WTC11 (cell line): Measurements from ENCODE around the gene PRR5. TPM values are rescaled to one million over a fixed set of nuclear protein-coding genes. Genes with fewer than 3 reads are reported as not detected.

Experiments used
- ATAC-seq: fragments of 200-7000 bp; cut with Tn5 transposase; 2 replicates; pipeline ENCODE4 v1.10.0; 2021; ENCODE audit warnings: mild to moderate bottlenecking, moderate library complexity
- CTCF ChIA-PET: fragments of 300-600 bp; sonication (Branson Sonifier 250); formaldehyde crosslinking; loops from one replicate; lab custom pipeline; 2021; ENCODE audit warnings: antibody characterized with exemption; lab: Charles Lee
- POLR2A ChIA-PET: fragments of 350-600 bp; sonication (Branson Sonifier 250); formaldehyde crosslinking; loops from one replicate; lab custom pipeline; 2021; ENCODE audit warnings: antibody characterized with exemption; lab: Charles Lee
- DNase-seq: peaks from one replicate; pipeline ENCODE4 v3.0.0; 2021; ENCODE audit warnings: low spot score
- H3K27ac Mint-ChIP-seq: 2 replicates; pipeline ENCODE4 v1.8.0; 2021; ENCODE audit warnings: mixed read lengths
- H3K27me3 Mint-ChIP-seq: 2 replicates; pipeline ENCODE4 v1.8.0; 2021; ENCODE audit warnings: low read depth, mild to moderate bottlenecking, moderate library complexity, mixed read lengths
- H3K36me3 Mint-ChIP-seq: 2 replicates; pipeline ENCODE4 v1.8.0; 2021; ENCODE audit warnings: mixed read lengths
- H3K4me1 Mint-ChIP-seq: 2 replicates; pipeline ENCODE4 v1.8.0; 2022; ENCODE audit warnings: mixed read lengths
- H3K4me3 Mint-ChIP-seq: 2 replicates; pipeline ENCODE4 v1.8.0; 2021; ENCODE audit warnings: mild to moderate bottlenecking, moderate library complexity, mixed read lengths
- H3K9me3 Mint-ChIP-seq: 2 replicates; pipeline ENCODE4 v1.8.0; 2021; ENCODE audit warnings: mixed read lengths
- ATF1 ChIP-seq: sonication (generic); formaldehyde crosslinking; IDR thresholded peaks from 2 replicates; pipeline ENCODE4 v1.8.1; 2023; ENCODE audit warnings: mild to moderate bottlenecking, moderate library complexity, missing genetic modification reagents
- CBFB ChIP-seq: sonication (generic); formaldehyde crosslinking; IDR thresholded peaks from 2 replicates; pipeline ENCODE4 v1.8.1; 2022; ENCODE audit warnings: mild to moderate bottlenecking, low read depth, missing genetic modification reagents
- ELF4 ChIP-seq: sonication (generic); formaldehyde crosslinking; IDR thresholded peaks from 2 replicates; pipeline ENCODE4 v1.8.1; 2022; ENCODE audit warnings: low read depth, mild to moderate bottlenecking, moderate library complexity, missing genetic modification reagents
- EMX1 ChIP-seq: fragments of 250-450 bp; sonication (Bioruptor Pico); IDR thresholded peaks from 2 replicates; pipeline ENCODE4 v1.8.0; 2021; ENCODE audit warnings: mild to moderate bottlenecking
- ESRRA ChIP-seq: sonication (generic); formaldehyde crosslinking; IDR thresholded peaks from 2 replicates; pipeline ENCODE4 v1.8.1; 2022; ENCODE audit warnings: mild to moderate bottlenecking, missing genetic modification reagents, borderline replicate concordance
- FOXK1 ChIP-seq: sonication (generic); formaldehyde crosslinking; IDR thresholded peaks from 2 replicates; pipeline ENCODE4 v1.8.0; 2022; ENCODE audit warnings: mild to moderate bottlenecking, moderate library complexity, missing genetic modification reagents
- MXD4 ChIP-seq: fragments of 250-450 bp; sonication (Bioruptor Pico); IDR thresholded peaks from 2 replicates; pipeline ENCODE4 v1.8.0; 2021; ENCODE audit warnings: mild to moderate bottlenecking, moderate library complexity, borderline replicate concordance
- MYBL2 ChIP-seq: sonication (generic); formaldehyde crosslinking; IDR thresholded peaks from 2 replicates; pipeline ENCODE4 v1.8.1; 2023; ENCODE audit warnings: mild to moderate bottlenecking, moderate library complexity, missing genetic modification reagents
- NR1H2 ChIP-seq: sonication (generic); formaldehyde crosslinking; IDR thresholded peaks from 2 replicates; pipeline ENCODE4 v1.9.0; 2021; ENCODE audit warnings: mild to moderate bottlenecking, moderate library complexity, missing genetic modification reagents
- ZNF396 ChIP-seq: fragments of 250-450 bp; sonication (Bioruptor Pico); IDR thresholded peaks from 2 replicates; pipeline ENCODE4 v1.8.0; 2021; ENCODE audit warnings: mild to moderate bottlenecking, moderate library complexity, borderline replicate concordance
- ZNF416 ChIP-seq: fragments of 250-450 bp; sonication (Bioruptor Pico); IDR thresholded peaks from 2 replicates; pipeline ENCODE4 v1.9.0; 2021; ENCODE audit warnings: mild to moderate bottlenecking, inconsistent platforms
- total RNA-seq: library from RNA; stranded (reverse); gene quantifications from 3 replicates; pipeline ENCODE4 v1.2.3, GENCODE V29; 2021
- TF ChIP-seq, protein P1 (sequence below): sonication (generic); formaldehyde crosslinking; conservative IDR thresholded peaks from 2 replicates; pipeline ENCODE4 v1.8.1; 2023; ENCODE audit warnings: mild to moderate bottlenecking, low read depth, missing genetic modification reagents, moderate library complexity
- TF ChIP-seq, protein P2 (sequence below): sonication (generic); formaldehyde crosslinking; IDR thresholded peaks from 2 replicates; pipeline ENCODE4 v1.8.0; 2023; ENCODE audit warnings: mild to moderate bottlenecking, missing genetic modification reagents
- TF ChIP-seq, protein P3 (sequence below): sonication (generic); formaldehyde crosslinking; conservative IDR thresholded peaks from 2 replicates; pipeline ENCODE4 v1.8.1; 2022; ENCODE audit warnings: mild to moderate bottlenecking, missing genetic modification reagents
- TF ChIP-seq, protein P4 (sequence below): sonication (generic); formaldehyde crosslinking; IDR thresholded peaks from 2 replicates; pipeline ENCODE4 v1.8.1; 2022; ENCODE audit warnings: mild to moderate bottlenecking, missing genetic modification reagents, moderate library complexity, borderline replicate concordance
- TF ChIP-seq, protein P5 (sequence below): sonication (generic); formaldehyde crosslinking; IDR thresholded peaks from 2 replicates; pipeline ENCODE4 v1.8.1; 2023; ENCODE audit warnings: mild to moderate bottlenecking, moderate library complexity, missing genetic modification reagents
- TF ChIP-seq, protein P6 (sequence below): fragments of 250-450 bp; sonication (Bioruptor Pico); IDR thresholded peaks from 2 replicates; pipeline ENCODE4 v1.9.0; 2021; ENCODE audit warnings: mild to moderate bottlenecking, borderline replicate concordance

PRR5 gene
- total RNA-seq, 1 experiment from 2014 or later: 15.6 TPM

DNA sequence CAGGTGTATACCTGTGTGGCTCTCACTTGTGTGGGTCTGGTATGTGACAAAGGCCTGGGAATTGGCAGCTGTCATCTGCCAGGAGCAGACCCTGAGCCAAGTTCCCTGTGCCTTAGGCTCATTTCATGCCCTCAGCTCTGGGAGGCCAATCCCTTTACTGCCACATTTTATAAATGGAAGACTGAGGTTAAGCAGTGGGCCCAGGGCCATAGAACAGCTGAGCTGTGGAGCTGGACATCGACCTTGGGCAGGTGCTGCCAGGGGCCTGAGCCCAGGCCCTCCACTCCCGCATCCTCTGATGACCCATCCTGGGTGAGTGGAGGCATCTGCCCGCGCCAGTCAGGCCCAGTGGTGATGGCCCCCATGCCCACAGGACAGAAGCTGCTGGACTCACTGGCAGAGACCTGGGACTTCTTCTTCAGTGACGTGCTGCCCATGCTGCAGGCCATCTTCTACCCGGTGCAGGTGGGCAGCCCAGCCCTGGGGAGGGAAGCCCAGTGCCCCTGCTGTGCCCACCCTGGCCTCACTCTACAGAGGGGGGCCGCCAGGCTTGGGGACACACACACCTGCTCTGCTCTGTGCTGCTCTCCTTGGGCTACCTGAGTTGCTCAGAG is 29.5 kb downstream of the PRR5 start:
- no peak overlapping the region for H3K4me3 Mint-ChIP-seq
- ATAC-seq (no peak), DNase-seq (no peak)
- no peaks in the 10 kb centered on the region; the same call in 1 of the 2 replicates for H3K9me3 Mint-ChIP-seq
- no peaks in the 10 kb centered on the region for H3K27me3 Mint-ChIP-seq
- POLR2A ChIA-PET: no interaction called here
- no peaks in the 10 kb centered on the region; the same call in 1 of the 2 replicates for H3K36me3 Mint-ChIP-seq
- no peak overlapping the region for H3K27ac Mint-ChIP-seq
- H3K4me1 Mint-ChIP-seq: peaks cover 3% of the 10 kb centered on the region; the same call in 1 of the 2 replicates
- TF ChIP-seq ELF4 (CRISPR knock-in tag): no peak
- no peak for TF ChIP-seq MYBL2 (CRISPR knock-in tag)
- TF ChIP-seq, protein P1, sequence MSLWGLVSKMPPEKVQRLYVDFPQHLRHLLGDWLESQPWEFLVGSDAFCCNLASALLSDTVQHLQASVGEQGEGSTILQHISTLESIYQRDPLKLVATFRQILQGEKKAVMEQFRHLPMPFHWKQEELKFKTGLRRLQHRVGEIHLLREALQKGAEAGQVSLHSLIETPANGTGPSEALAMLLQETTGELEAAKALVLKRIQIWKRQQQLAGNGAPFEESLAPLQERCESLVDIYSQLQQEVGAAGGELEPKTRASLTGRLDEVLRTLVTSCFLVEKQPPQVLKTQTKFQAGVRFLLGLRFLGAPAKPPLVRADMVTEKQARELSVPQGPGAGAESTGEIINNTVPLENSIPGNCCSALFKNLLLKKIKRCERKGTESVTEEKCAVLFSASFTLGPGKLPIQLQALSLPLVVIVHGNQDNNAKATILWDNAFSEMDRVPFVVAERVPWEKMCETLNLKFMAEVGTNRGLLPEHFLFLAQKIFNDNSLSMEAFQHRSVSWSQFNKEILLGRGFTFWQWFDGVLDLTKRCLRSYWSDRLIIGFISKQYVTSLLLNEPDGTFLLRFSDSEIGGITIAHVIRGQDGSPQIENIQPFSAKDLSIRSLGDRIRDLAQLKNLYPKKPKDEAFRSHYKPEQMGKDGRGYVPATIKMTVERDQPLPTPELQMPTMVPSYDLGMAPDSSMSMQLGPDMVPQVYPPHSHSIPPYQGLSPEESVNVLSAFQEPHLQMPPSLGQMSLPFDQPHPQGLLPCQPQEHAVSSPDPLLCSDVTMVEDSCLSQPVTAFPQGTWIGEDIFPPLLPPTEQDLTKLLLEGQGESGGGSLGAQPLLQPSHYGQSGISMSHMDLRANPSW (CRISPR knock-in tag): no peak
- TF ChIP-seq, protein P2, sequence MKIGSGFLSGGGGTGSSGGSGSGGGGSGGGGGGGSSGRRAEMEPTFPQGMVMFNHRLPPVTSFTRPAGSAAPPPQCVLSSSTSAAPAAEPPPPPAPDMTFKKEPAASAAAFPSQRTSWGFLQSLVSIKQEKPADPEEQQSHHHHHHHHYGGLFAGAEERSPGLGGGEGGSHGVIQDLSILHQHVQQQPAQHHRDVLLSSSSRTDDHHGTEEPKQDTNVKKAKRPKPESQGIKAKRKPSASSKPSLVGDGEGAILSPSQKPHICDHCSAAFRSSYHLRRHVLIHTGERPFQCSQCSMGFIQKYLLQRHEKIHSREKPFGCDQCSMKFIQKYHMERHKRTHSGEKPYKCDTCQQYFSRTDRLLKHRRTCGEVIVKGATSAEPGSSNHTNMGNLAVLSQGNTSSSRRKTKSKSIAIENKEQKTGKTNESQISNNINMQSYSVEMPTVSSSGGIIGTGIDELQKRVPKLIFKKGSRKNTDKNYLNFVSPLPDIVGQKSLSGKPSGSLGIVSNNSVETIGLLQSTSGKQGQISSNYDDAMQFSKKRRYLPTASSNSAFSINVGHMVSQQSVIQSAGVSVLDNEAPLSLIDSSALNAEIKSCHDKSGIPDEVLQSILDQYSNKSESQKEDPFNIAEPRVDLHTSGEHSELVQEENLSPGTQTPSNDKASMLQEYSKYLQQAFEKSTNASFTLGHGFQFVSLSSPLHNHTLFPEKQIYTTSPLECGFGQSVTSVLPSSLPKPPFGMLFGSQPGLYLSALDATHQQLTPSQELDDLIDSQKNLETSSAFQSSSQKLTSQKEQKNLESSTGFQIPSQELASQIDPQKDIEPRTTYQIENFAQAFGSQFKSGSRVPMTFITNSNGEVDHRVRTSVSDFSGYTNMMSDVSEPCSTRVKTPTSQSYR (CRISPR knock-in tag): no peak
- TF ChIP-seq ATF1: no peak
- TF ChIP-seq CBFB: no peak
- no peak for TF ChIP-seq ZNF396 (CRISPR knock-in tag)
- TF ChIP-seq MXD4 (CRISPR knock-in tag): no peak
- no peak for TF ChIP-seq EMX1 (CRISPR knock-in tag)
- TF ChIP-seq, all 79 proteins: peak for 0
- CTCF ChIA-PET: interaction anchor here (0.5 to 5.5 kb wide), 2 partner anchors 47 to 378 kb away, joined by 4 to 20 read pairs; no protein-coding TSS in a partner anchor

DNA sequence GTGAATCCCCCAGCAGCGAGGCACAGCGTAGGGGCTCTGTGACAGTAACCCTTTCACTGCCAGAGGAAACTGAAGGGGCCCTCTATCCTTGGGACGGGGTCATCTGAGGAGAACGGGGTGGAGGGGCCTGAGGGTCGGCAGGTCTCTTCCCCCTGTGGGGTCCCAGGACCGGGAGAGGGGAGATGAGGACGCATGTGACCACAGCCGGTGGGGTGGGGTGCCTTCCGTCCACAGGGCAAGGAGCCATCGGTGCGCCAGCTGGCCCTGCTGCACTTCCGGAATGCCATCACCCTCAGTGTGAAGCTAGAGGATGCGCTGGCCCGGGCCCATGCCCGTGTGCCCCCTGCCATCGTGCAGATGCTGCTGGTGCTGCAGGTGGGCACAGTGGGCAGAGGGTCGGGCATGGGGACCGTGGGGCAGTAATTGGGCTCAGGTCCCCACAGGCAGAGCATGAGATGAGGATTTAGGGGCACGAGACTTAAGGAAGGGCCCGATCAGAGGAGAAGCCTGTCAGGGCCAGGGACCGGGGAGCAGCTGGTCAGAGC is 30.1 kb downstream of the PRR5 start:
- peak overlapping the region; percentile 90; the same call in 1 of the 2 replicates for H3K27ac Mint-ChIP-seq
- H3K9me3 Mint-ChIP-seq: no peaks in the 10 kb centered on the region; the same call in 1 of the 2 replicates
- H3K4me3 Mint-ChIP-seq: no peak overlapping the region
- ATAC-seq (no peak), DNase-seq (no peak)
- TF ChIP-seq, protein P3, sequence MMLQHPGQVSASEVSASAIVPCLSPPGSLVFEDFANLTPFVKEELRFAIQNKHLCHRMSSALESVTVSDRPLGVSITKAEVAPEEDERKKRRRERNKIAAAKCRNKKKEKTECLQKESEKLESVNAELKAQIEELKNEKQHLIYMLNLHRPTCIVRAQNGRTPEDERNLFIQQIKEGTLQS (CRISPR knock-in tag): no peak
- no peaks in the 10 kb centered on the region for H3K27me3 Mint-ChIP-seq
- POLR2A ChIA-PET: no interaction called here
- CTCF ChIA-PET: interaction anchor here (0.5 to 5.5 kb wide), 2 partner anchors 47 to 377 kb away, joined by 4 to 20 read pairs; no protein-coding TSS in a partner anchor
- no peaks in the 10 kb centered on the region; the same call in 1 of the 2 replicates for H3K36me3 Mint-ChIP-seq
- H3K4me1 Mint-ChIP-seq: peaks cover 3% of the 10 kb centered on the region; the same call in 1 of the 2 replicates

DNA sequence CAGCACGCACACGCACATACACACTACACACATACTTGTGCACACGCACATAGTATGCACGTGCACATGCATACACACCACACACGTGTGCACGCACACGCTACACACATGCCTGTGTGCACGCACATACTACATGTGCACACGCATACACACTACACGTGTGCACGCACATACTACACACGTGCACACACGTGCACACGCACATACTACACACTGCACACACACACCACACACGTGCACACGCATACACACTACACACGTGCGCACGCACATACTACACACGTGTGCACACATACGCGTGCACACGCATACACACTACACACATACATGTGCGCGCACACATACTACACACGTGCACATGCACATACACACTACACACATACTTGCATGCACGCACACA is 30.7 kb downstream of the PRR5 start:
- ChIA-PET CTCF (interaction anchor here (1.1 to 5.5 kb wide), 2 partner anchors 34 to 48 kb away, joined by 3 to 20 read pairs; no protein-coding TSS in a partner anchor), POLR2A (no interaction called here)
- Mint-ChIP-seq H3K4me3 (no peak overlapping the region), H3K36me3 (no peaks in the 10 kb centered on the region; the same call in 1 of the 2 replicates), H3K9me3 (no peaks in the 10 kb centered on the region; the same call in 1 of the 2 replicates), H3K27me3 (no peaks in the 10 kb centered on the region), H3K27ac (peak overlapping the region; percentile 90), H3K4me1 (peaks cover 6% of the 10 kb centered on the region)
- DNase-seq: no peak
- no peak for ATAC-seq
- TF ChIP-seq NR1H2: no peak
- TF ChIP-seq, protein P4, sequence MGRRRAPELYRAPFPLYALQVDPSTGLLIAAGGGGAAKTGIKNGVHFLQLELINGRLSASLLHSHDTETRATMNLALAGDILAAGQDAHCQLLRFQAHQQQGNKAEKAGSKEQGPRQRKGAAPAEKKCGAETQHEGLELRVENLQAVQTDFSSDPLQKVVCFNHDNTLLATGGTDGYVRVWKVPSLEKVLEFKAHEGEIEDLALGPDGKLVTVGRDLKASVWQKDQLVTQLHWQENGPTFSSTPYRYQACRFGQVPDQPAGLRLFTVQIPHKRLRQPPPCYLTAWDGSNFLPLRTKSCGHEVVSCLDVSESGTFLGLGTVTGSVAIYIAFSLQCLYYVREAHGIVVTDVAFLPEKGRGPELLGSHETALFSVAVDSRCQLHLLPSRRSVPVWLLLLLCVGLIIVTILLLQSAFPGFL (CRISPR knock-in tag): no peak
- no peak for TF ChIP-seq ZNF416
- no peak for TF ChIP-seq ESRRA (CRISPR knock-in tag)
- TF ChIP-seq, protein P5, sequence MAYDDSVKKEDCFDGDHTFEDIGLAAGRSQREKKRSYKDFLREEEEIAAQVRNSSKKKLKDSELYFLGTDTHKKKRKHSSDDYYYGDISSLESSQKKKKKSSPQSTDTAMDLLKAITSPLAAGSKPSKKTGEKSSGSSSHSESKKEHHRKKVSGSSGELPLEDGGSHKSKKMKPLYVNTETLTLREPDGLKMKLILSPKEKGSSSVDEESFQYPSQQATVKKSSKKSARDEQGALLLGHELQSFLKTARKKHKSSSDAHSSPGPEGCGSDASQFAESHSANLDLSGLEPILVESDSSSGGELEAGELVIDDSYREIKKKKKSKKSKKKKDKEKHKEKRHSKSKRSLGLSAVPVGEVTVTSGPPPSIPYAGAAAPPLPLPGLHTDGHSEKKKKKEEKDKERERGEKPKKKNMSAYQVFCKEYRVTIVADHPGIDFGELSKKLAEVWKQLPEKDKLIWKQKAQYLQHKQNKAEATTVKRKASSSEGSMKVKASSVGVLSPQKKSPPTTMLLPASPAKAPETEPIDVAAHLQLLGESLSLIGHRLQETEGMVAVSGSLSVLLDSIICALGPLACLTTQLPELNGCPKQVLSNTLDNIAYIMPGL (CRISPR knock-in tag): no peak
- TF ChIP-seq, protein P6, sequence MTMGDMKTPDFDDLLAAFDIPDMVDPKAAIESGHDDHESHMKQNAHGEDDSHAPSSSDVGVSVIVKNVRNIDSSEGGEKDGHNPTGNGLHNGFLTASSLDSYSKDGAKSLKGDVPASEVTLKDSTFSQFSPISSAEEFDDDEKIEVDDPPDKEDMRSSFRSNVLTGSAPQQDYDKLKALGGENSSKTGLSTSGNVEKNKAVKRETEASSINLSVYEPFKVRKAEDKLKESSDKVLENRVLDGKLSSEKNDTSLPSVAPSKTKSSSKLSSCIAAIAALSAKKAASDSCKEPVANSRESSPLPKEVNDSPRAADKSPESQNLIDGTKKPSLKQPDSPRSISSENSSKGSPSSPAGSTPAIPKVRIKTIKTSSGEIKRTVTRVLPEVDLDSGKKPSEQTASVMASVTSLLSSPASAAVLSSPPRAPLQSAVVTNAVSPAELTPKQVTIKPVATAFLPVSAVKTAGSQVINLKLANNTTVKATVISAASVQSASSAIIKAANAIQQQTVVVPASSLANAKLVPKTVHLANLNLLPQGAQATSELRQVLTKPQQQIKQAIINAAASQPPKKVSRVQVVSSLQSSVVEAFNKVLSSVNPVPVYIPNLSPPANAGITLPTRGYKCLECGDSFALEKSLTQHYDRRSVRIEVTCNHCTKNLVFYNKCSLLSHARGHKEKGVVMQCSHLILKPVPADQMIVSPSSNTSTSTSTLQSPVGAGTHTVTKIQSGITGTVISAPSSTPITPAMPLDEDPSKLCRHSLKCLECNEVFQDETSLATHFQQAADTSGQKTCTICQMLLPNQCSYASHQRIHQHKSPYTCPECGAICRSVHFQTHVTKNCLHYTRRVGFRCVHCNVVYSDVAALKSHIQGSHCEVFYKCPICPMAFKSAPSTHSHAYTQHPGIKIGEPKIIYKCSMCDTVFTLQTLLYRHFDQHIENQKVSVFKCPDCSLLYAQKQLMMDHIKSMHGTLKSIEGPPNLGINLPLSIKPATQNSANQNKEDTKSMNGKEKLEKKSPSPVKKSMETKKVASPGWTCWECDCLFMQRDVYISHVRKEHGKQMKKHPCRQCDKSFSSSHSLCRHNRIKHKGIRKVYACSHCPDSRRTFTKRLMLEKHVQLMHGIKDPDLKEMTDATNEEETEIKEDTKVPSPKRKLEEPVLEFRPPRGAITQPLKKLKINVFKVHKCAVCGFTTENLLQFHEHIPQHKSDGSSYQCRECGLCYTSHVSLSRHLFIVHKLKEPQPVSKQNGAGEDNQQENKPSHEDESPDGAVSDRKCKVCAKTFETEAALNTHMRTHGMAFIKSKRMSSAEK: no peak
- TF ChIP-seq FOXK1 (CRISPR knock-in tag): no peak
